PC-3 (cell line): ENCODE measurements around the gene TRAPPC11. TPM values are rescaled to one million over a fixed set of nuclear protein-coding genes. Genes with fewer than 3 reads are reported as not detected.
"Not testable (repeated sequence)": the region's sequence is repeated elsewhere in the genome, so short reads cannot be mapped to it uniquely, and the experiment has no call there.

Experiments used
- ATAC-seq: fragments of 200-7000 bp; cut with Tn5 transposase; 2 replicates; pipeline ENCODE4 v1.9.1; 2020; ENCODE audit warnings: mild to moderate bottlenecking, moderate library complexity
- BruUV-seq: library from RNA; stranded (reverse); fragments of 400-500 nt; replicated peaks from 2 replicates; lab custom pipeline; 2021; lab: Mats Ljungman, UMichigan
- CTCF ChIA-PET: fragments of 300-600 bp; sonication (Branson Sonifier 250); formaldehyde crosslinking; loops from one replicate; lab custom pipeline; 2022; ENCODE audit warnings: antibody characterized with exemption; lab: Charles Lee
- POLR2A ChIA-PET: fragments of 300-600 bp; sonication (Branson Sonifier 250); formaldehyde crosslinking; loops from one replicate; lab custom pipeline; 2022; ENCODE audit warnings: antibody characterized with exemption; ENCODE audit not compliant: unreplicated experiment; lab: Charles Lee
- DNase-seq: peaks from one replicate; pipeline ENCODE4 v3.0.0-alpha.2; 2015
- H2AFZ ChIP-seq: fragments of 300-600 bp; sonication (generic); 2 replicates; pipeline ENCODE4 v1.6.0; 2016; ENCODE audit warnings: antibody characterized with exemption, low read length
- H3F3A ChIP-seq: fragments of 300-600 bp; sonication (generic); one replicate; pipeline ENCODE4 v1.6.0; 2017; ENCODE audit warnings: antibody characterized with exemption, low read length, control low read depth, mild to moderate bottlenecking; ENCODE audit not compliant: unreplicated experiment
- H3K27ac ChIP-seq: fragments of 300-600 bp; sonication (generic); 2 replicates; pipeline ENCODE4 v1.5.1; 2016; ENCODE audit warnings: mild to moderate bottlenecking, low read length
- H3K27me3 ChIP-seq: fragments of 300-600 bp; sonication (generic); 2 replicates; pipeline ENCODE4 v1.6.1; 2016; ENCODE audit warnings: low read length, mixed read lengths
- H3K36me3 ChIP-seq: fragments of 300-600 bp; sonication (generic); 2 replicates; pipeline ENCODE4 v1.6.1; 2016; ENCODE audit warnings: low read depth, mixed run types, low read length, mixed read lengths
- H3K4me1 ChIP-seq: fragments of 300-600 bp; sonication (generic); 2 replicates; pipeline ENCODE4 v1.5.1; 2016; ENCODE audit warnings: low read length; ENCODE audit not compliant: insufficient read depth
- H3K4me2 ChIP-seq: fragments of 300-600 bp; sonication (generic); 2 replicates; pipeline ENCODE4 v1.6.0; 2016; ENCODE audit warnings: low read length
- H3K4me3 ChIP-seq: fragments of 300-600 bp; sonication (generic); 2 replicates; pipeline ENCODE4 v1.5.1; 2016; ENCODE audit warnings: mild to moderate bottlenecking, low read length, mixed read lengths
- H3K79me2 ChIP-seq: fragments of 300-600 bp; sonication (generic); 2 replicates; pipeline ENCODE4 v1.6.1; 2017; ENCODE audit warnings: low read length, mixed read lengths
- H3K9ac ChIP-seq: fragments of 300-600 bp; sonication (generic); 2 replicates; pipeline ENCODE4 v1.6.0; 2016; ENCODE audit warnings: mild to moderate bottlenecking, low read length
- H3K9me2 ChIP-seq: fragments of 300-600 bp; sonication (generic); replicated peaks from 2 replicates; pipeline ENCODE4 v1.6.1; 2016; ENCODE audit warnings: mixed run types, low read length, mixed read lengths
- H3K9me3 ChIP-seq: fragments of 300-600 bp; sonication (generic); 2 replicates; pipeline ENCODE4 v1.6.1; 2016; ENCODE audit warnings: low read length, mixed read lengths
- H4K20me1 ChIP-seq: fragments of 300-600 bp; sonication (generic); 2 replicates; pipeline ENCODE4 v1.6.1; 2016; ENCODE audit warnings: low read length, mixed read lengths
- CTCF ChIP-seq: fragments of 300-600 bp; sonication (generic); conservative IDR thresholded peaks from 2 replicates; pipeline ENCODE4 v1.5.1; 2017; ENCODE audit warnings: antibody characterized with exemption, low read depth, mild to moderate bottlenecking, low read length
- EZH2 ChIP-seq: fragments of 300-600 bp; sonication (generic); IDR thresholded peaks from one replicate; pipeline ENCODE4 v1.6.1; 2017; ENCODE audit warnings: antibody characterized with exemption, mild to moderate bottlenecking, low read length; ENCODE audit not compliant: unreplicated experiment
- EZH2phosphoT487 ChIP-seq: fragments of 300-600 bp; sonication (generic); IDR thresholded peaks from 2 replicates; pipeline ENCODE4 v1.6.1; 2018; ENCODE audit warnings: mild to moderate bottlenecking, antibody characterized with exemption, low read length, borderline replicate concordance
- intact Hi-C: fragments of 100-400 bp; cut with micrococcal nuclease; formaldehyde crosslinking; loops from 2 replicates; pipeline ENCODE4 v1.9.0; 2023
- total RNA-seq: library from RNA; depleted of rRNA; stranded (reverse); fragments of >200 nt; gene quantifications from 2 replicates; pipeline ENCODE4 v1.2.3, GENCODE V29; 2014

Gene TRAPPC11
- total RNA-seq, 1 experiment from 2014 or later: 20.0 TPM

DNA sequence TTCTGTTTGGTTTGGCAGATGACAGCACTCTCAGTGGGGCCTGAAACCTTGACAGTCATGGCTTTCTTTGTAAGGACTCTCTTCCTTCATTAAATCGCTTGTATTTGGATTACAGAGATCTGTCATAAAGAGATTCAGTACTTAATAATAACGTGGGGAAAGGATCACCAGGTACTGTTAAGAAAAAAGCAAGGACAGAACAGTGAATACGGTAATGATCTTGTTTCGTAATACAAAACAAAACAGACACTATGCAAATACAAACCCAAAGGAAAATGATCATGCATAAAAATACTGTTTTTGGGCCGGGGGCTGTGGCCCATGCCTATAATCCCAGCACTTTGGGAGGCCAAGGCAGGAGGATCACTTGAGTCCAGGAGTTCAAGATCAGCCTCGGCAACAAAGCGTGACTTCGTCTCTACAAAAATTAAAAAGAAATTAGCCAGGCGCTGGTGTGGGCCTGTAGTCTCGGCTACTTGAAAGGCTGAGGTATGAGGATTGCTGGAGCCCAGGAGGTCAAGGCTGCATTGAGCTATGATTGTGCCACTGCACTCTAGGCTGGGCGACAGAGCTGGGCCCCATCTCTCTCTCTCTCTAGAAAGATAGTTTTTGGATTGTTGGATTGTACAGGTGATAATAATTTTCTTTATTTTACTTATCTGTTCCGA is 64.6 kb downstream of the TRAPPC11 start:
- ChIA-PET CTCF (no interaction called here), POLR2A (no interaction called here)
- Histone ChIP-seq H3K4me2 (peak overlapping the region; percentile 77), H3K27me3 (no peaks in the 10 kb centered on the region), H3K9me3 (no peaks in the 10 kb centered on the region), H4K20me1 (no peaks in the 10 kb centered on the region), H2AFZ (peak overlapping the region; percentile 50; the same call in 1 of the 2 replicates), H3K27ac (peak overlapping the region; percentile 76), H3K4me3 (peak overlapping the region; percentile 49), H3F3A (no peaks in the 10 kb centered on the region), H3K9ac (peak overlapping the region; percentile 69), H3K79me2 (no peaks in the 10 kb centered on the region), H3K9me2 (no peaks in the 10 kb centered on the region), H3K4me1 (peaks cover 9% of the 10 kb centered on the region), H3K36me3 (no peaks in the 10 kb centered on the region)
- intact Hi-C loops: no loop called here
- TF ChIP-seq EZH2phosphoT487: no peak
- no peak for TF ChIP-seq CTCF
- no peak for TF ChIP-seq EZH2
- no peak for DNase-seq
- ATAC-seq: no peak
- no TSS peak for BruUV-seq

- H3K9me2 ChIP-seq, H3F3A ChIP-seq, H3K9ac ChIP-seq, intact Hi-C loops, H3K4me2 ChIP-seq, CTCF ChIA-PET, BruUV-seq, H3K36me3 ChIP-seq, H3K27ac ChIP-seq, H3K4me3 ChIP-seq, H3K79me2 ChIP-seq, DNase-seq, H2AFZ ChIP-seq, H3K4me1 ChIP-seq, H4K20me1 ChIP-seq, ATAC-seq, H3K27me3 ChIP-seq, H3K9me3 ChIP-seq, POLR2A ChIA-PET: not testable (repeated sequence)
Measured at GRCh38 chr4:183725585-183725984, 66.5 kb downstream of the TRAPPC11 start.

DNA sequence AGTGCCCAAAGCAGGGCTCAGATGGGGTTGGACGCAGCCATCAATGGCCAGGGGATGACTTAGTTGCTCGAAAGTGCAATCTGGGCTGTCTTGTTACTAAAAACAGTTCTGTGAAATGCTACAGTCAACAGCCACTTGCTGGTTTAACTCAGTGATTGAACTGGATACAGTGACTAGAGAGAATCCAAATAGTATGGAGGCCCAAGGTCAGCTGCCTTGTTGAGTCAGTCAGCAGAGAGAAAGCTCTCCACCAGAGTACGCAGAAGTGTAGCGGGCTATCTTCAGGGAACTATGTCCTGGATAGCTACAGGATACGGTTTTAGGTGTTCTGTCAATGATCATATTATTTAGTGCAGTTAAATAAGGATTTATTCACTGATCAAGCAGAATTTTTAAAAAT is 68.4 kb downstream of the TRAPPC11 start:
- no peak for ATAC-seq
- POLR2A ChIA-PET: interaction anchor here (0.5 kb wide), 1 partner anchor 747 kb away, joined by 9 read pairs; no protein-coding TSS in a partner anchor

More for the DNA sequence above, 68.4 kb downstream of the TRAPPC11 start:
- Histone ChIP-seq H3K9me2 (no peaks in the 10 kb centered on the region), H3K27ac (no peak overlapping the region), H3K9me3 (no peaks in the 10 kb centered on the region), H3K4me2 (no peak overlapping the region), H3K79me2 (no peaks in the 10 kb centered on the region), H3K27me3 (no peaks in the 10 kb centered on the region), H3K4me1 (peaks cover 9% of the 10 kb centered on the region), H2AFZ (no peak overlapping the region), H3F3A (no peaks in the 10 kb centered on the region), H4K20me1 (no peaks in the 10 kb centered on the region), H3K4me3 (no peak overlapping the region), H3K36me3 (no peaks in the 10 kb centered on the region), H3K9ac (no peak overlapping the region)
- DNase-seq: no peak
- intact Hi-C loops: no loop called here
- CTCF ChIA-PET: no interaction called here
- BruUV-seq: no TSS peak
- TF ChIP-seq EZH2 (no peak), EZH2phosphoT487 (no peak), CTCF (no peak)
